Smooth muscle cell (in vitro differentiated cells): ENCODE data around the gene ASF1A. TPM values are rescaled to one million over a fixed set of nuclear protein-coding genes. Genes with fewer than 3 reads are reported as not detected.

Experiments used
- DNase-seq: peaks from one replicate; lab custom pipeline; 2025; ENCODE audit not compliant: unreplicated experiment; lab: John Stamatoyannopoulos, UW
- H2AFZ ChIP-seq: fragments of 200-600 bp; sonication (generic); 2 replicates; pipeline ENCODE4 v1.6.0; 2016; ENCODE audit warnings: antibody characterized with exemption, low read depth, mild to moderate bottlenecking
- H3F3A ChIP-seq: fragments of 200-600 bp; sonication (generic); 2 replicates; pipeline ENCODE4 v1.6.0; 2017; ENCODE audit warnings: antibody characterized with exemption, low read depth
- H3K27ac ChIP-seq: fragments of 200-600 bp; sonication (generic); 2 replicates; pipeline ENCODE4 v1.5.1; 2016; ENCODE audit warnings: low read depth, mild to moderate bottlenecking
- H3K27me3 ChIP-seq: fragments of 200-600 bp; sonication (generic); 2 replicates; pipeline ENCODE4 v1.6.1; 2016; ENCODE audit warnings: low read depth, mild to moderate bottlenecking
- H3K36me3 ChIP-seq: fragments of 200-600 bp; sonication (generic); 2 replicates; pipeline ENCODE4 v1.5.1; 2016; ENCODE audit warnings: low read depth
- H3K4me1 ChIP-seq: fragments of 200-600 bp; sonication (generic); 2 replicates; pipeline ENCODE4 v1.5.1; 2016; ENCODE audit warnings: low read depth
- H3K4me2 ChIP-seq: fragments of 200-600 bp; sonication (generic); 2 replicates; pipeline ENCODE4 v1.6.0; 2016; ENCODE audit warnings: mild to moderate bottlenecking
- H3K4me3 ChIP-seq: fragments of 200-600 bp; sonication (generic); 2 replicates; pipeline ENCODE4 v1.5.1; 2016; ENCODE audit warnings: mild to moderate bottlenecking
- H3K79me2 ChIP-seq: fragments of 200-600 bp; sonication (generic); 2 replicates; pipeline ENCODE4 v1.6.0; 2016; ENCODE audit warnings: low read depth, mild to moderate bottlenecking
- H3K9ac ChIP-seq: fragments of 200-600 bp; sonication (generic); 2 replicates; pipeline ENCODE4 v1.6.0; 2016; ENCODE audit warnings: low read depth
- H3K9me3 ChIP-seq: fragments of 200-600 bp; sonication (generic); replicated peaks from 2 replicates; pipeline ENCODE4 v1.5.1; 2016; ENCODE audit warnings: low read depth
- H4K20me1 ChIP-seq: fragments of 200-600 bp; sonication (generic); 2 replicates; pipeline ENCODE4 v1.6.0; 2016; ENCODE audit warnings: low read depth
- CTCF ChIP-seq: fragments of 200-600 bp; sonication (generic); IDR thresholded peaks from 2 replicates; pipeline ENCODE4 v1.5.1; 2017; ENCODE audit warnings: borderline replicate concordance, mild to moderate bottlenecking, antibody characterized with exemption; ENCODE audit not compliant: insufficient read depth, poor library complexity, severe bottlenecking
- WGBS: methylation state at CpG from one replicate; pipeline ENCODE4 v1.1.7; 2016; ENCODE audit warnings: low lambda C conversion rate; 5-methylcytosine and 5-hydroxymethylcytosine counted together
- polyA plus RNA-seq: library from polyadenylated mRNA; unstranded; fragments of >200 nt; fragmentation: Nextera tagmentation; extraction: Ambion mirVana; gene quantifications from 2 replicates; pipeline ENCODE4 v1.2.1, GENCODE V29; 2016
- total RNA-seq: library from RNA; depleted of rRNA; stranded (reverse); fragments of >200 nt; gene quantifications from 2 replicates; pipeline ENCODE4 v1.2.3, GENCODE V29; 2014

The ASF1A gene
- total and polyA plus RNA-seq, 2 experiments from 2014 or later: 33.4 to 38.8 TPM

DNA sequence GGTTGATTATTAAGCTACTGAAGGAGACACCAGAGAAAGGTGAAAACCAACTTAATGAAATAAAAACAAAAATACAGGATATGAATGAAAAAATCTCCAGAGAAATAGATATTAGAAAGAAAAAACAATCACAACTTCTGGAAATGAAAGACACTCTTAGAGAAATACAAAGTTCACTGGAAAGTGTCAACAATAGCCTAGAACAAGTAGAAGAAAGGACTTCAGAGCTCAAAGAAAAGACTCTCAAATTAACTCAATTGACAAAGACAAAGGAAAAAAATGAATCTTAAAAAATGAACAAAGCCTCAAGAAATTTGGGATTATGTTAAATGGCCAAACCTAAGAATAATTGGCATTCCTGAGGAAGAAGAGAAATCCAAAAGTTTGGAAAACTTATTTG is 51.3 kb downstream of the ASF1A start:
- H3K4me1 ChIP-seq: no peaks in the 10 kb centered on the region
- H3K4me2 ChIP-seq: no peak overlapping the region
- H3K27ac ChIP-seq: no peak overlapping the region
- H3K4me3 ChIP-seq: no peak overlapping the region
- no peak for DNase-seq
- no peaks in the 10 kb centered on the region for H4K20me1 ChIP-seq
- H3F3A ChIP-seq: no peaks in the 10 kb centered on the region
- no peak overlapping the region for H2AFZ ChIP-seq
- no peak for TF ChIP-seq CTCF
- H3K9me3 ChIP-seq: peaks cover 3% of the 10 kb centered on the region
- no peak overlapping the region for H3K9ac ChIP-seq
- H3K27me3 ChIP-seq: no peaks in the 10 kb centered on the region
- H3K79me2 ChIP-seq: no peaks in the 10 kb centered on the region
- no peaks in the 10 kb centered on the region for H3K36me3 ChIP-seq

- no peaks in the 10 kb centered on the region for H3K36me3 ChIP-seq
- no peaks in the 10 kb centered on the region for H4K20me1 ChIP-seq
- no peak overlapping the region for H3K27ac ChIP-seq
- H3F3A ChIP-seq: no peaks in the 10 kb centered on the region
- H3K27me3 ChIP-seq: no peaks in the 10 kb centered on the region
- no peaks in the 10 kb centered on the region for H3K4me1 ChIP-seq
- no peaks in the 10 kb centered on the region for H3K79me2 ChIP-seq
- no peak for DNase-seq
- no peak overlapping the region for H3K4me3 ChIP-seq
- no peak overlapping the region for H2AFZ ChIP-seq
- WGBS: 97% methylated on average over 2 of the region's 2 CpGs
- no peak overlapping the region for H3K9ac ChIP-seq
- H3K4me2 ChIP-seq: no peak overlapping the region
- TF ChIP-seq CTCF: no peak
- H3K9me3 ChIP-seq: no peaks in the 10 kb centered on the region
These were observed 58.7 kb downstream of the ASF1A start for GRCh38 chr6:118952683-118953082.

DNA sequence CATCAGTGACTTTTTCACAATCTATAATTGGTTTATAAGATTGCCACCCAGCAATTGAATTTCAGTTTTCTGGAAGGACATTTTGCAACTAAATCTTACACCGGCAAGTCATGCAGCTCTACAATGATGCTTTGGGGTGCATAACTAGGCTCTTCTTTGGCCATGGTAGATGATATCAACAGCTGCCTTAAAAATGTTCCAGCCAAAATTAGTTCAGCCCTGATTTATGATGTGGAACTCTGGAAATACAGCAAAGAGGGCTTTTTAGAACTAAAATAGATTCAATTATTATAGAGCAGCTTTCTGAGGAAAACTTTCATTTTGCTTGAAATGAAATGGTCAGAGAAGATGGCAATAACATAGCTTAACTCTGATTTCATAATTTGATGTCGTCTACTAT is 59.4 kb downstream of the ASF1A start:
- no peak overlapping the region for H3K9ac ChIP-seq
- no peaks in the 10 kb centered on the region for H3K79me2 ChIP-seq
- no peaks in the 10 kb centered on the region for H4K20me1 ChIP-seq
- H3K4me3 ChIP-seq: no peak overlapping the region
- DNase-seq: no peak
- H3K4me1 ChIP-seq: no peaks in the 10 kb centered on the region
- H3K4me2 ChIP-seq: no peak overlapping the region
- 96% methylated on average over 2 of the region's 2 CpGs for WGBS
- TF ChIP-seq CTCF: no peak
- no peak overlapping the region for H2AFZ ChIP-seq
- no peaks in the 10 kb centered on the region for H3K9me3 ChIP-seq
- H3K27me3 ChIP-seq: no peaks in the 10 kb centered on the region
- no peaks in the 10 kb centered on the region for H3F3A ChIP-seq
- no peaks in the 10 kb centered on the region for H3K36me3 ChIP-seq
- H3K27ac ChIP-seq: no peak overlapping the region

Other genes starting within 250 kb of the ASF1A start
- gene CEP85L, start 242.6 kb upstream of the ASF1A start, total RNA-seq: 65.6 and 66.4 TPM in 2 replicates
- 36.5 and 49.3 TPM in 2 replicates for gene CEP85L, start 242.6 kb upstream of the ASF1A start, polyA plus RNA-seq
- gene MCM9, start 41.0 kb downstream of the ASF1A start, total RNA-seq: 3.9 and 7.8 TPM in 2 replicates
- 3.8 and 8.1 TPM in 2 replicates for gene MCM9, start 41.0 kb downstream of the ASF1A start, polyA plus RNA-seq
- 0.22 and 0.31 TPM in 2 replicates for gene FAM184A, start 184.5 kb downstream of the ASF1A start, total RNA-seq
- gene FAM184A, start 184.5 kb downstream of the ASF1A start, polyA plus RNA-seq: 0.23 and 0.50 TPM in 2 replicates